Right lobe of liver (tissue), 6 donors: Measurements from ENCODE around the gene PTP4A2. TPM values are rescaled to one million over a fixed set of nuclear protein-coding genes. Genes with fewer than 3 reads are reported as not detected.

Experiments
- ATAC-seq, 4 donors: fragments of 200-7000 bp; cut with Tn5 transposase; one replicate each; pipeline ENCODE4 v1.9.1; 2020; ENCODE audit warnings: mild to moderate bottlenecking in 4 of 4, moderate library complexity in 4 of 4
- DNase-seq, 3 donors: peaks; one replicate each; pipeline ENCODE4 v3.0.0-alpha.2; 2020
- H3K27ac ChIP-seq, 3 donors: fragments of 200-600 bp; one replicate each; pipeline ENCODE4 v1.8.0; 2022
- H3K27me3 ChIP-seq, 2 donors: fragments of 200-600 bp; one replicate each; pipeline ENCODE4 v1.8.0; 2022
- H3K36me3 ChIP-seq, 4 donors: fragments of 200-600 bp; sonication (generic) in 1 of 4; one replicate each; pipeline versions ENCODE4 v1.5.1 to v1.8.0; 2017 to 2022; ENCODE audit warnings: control low read depth in 1 of 4
- H3K4me1 ChIP-seq, 4 donors: fragments of 200-600 bp; sonication (generic) in 1 of 4; one replicate each; pipeline versions ENCODE4 v1.5.1 to v1.8.0; 2017 to 2022; ENCODE audit warnings: control low read depth in 1 of 4
- H3K4me3 ChIP-seq, 3 donors: fragments of 200-600 bp; one replicate each; pipeline ENCODE4 v1.8.0; 2022
- H3K9me3 ChIP-seq, 4 donors: fragments of 200-600 bp; sonication (generic) in 1 of 4; one replicate each; pipeline versions ENCODE4 v1.5.1 to v1.8.0; 2017 to 2022; ENCODE audit warnings: control low read depth in 1 of 4
- POLR2A ChIP-seq: fragments of 450-650 bp; IDR thresholded peaks from one replicate; pipeline ENCODE4 v1.6.1; 2017; ENCODE audit warnings: antibody characterized with exemption, mild to moderate bottlenecking
- WGBS: methylation state at CpG from one replicate; pipeline ENCODE4 v1.1.6; 2018; ENCODE audit warnings: low coverage, low lambda C conversion rate; ENCODE audit not compliant: insufficient coverage; ENCODE audit errors: missing lambda C conversion rate; 5-methylcytosine and 5-hydroxymethylcytosine counted together
- intact Hi-C, 2 donors: fragments of 100-400 bp; cut with DNase I; formaldehyde crosslinking; loops; one replicate each; pipeline versions ENCODE4 v1.11.2 to v1.14.1; 2022
- total RNA-seq, 6 experiments: library from RNA; depleted of rRNA in 2 of 6; stranded (reverse); fragments of >200 nt in 2 of 6; fragmentation: NEBNext Ultra II Directional in 3 of 6; extraction: Animal tissue kit (Norgen Biotek cat#: 25700) in 3 of 6; gene quantifications; one replicate each; pipeline versions ENCODE4 v1.1.0 to v1.2.4, GENCODE V29; 2016 to 2023
- TF ChIP-seq, protein P1 (sequence below), 4 donors: fragments of 200-600 bp in 3 of 4; fragments of 450-650 bp in 1 of 4; IDR thresholded peaks; one replicate each; pipeline versions ENCODE4 v1.5.1 to v1.8.0; 2016 to 2022; ENCODE audit warnings: antibody characterized with exemption in 4 of 4, mild to moderate bottlenecking in 2 of 4
- donor health status: DM: no; HTN: yes; CAD: no.
- donor health status: DM: no; HTN: no; CAD: no.
- donor health status: DM: no; HTN: no; CAD: no.
- donor health status: DM: no; HTN: yes; CAD: no.
- donor health status: DM: no; HTN: yes; CAD: no.

PTP4A2 gene
- total RNA-seq, 6 experiments from 2014 or later: 66.3 to 143 (median 117) TPM

DNA sequence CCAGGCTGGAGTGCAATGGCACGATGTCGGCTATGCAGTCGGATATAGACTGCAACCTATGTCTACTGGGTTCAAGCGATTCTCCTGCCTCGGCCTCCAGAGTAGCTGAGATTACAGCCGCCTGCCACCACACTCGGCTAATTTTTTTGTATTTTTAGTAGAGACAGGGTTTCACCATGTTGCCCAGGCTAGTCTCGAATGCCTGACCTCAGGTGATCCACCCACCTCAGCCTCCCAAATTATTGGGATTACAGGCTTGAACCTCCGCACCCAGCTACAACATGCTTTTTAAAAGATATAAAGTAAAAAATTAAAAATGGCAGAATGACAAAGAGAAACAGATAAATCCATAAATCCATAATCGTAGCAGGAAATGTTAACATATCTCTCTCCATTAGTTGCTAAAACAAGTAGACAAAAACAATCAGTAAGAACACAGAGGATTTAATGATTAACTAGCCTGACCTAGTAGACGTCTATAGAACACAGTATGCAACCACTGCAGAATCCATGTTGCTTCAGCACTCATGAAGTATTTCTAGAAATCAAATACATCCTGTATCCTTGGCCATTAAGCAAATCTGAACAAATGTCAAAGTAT is 62.4 kb downstream of the PTP4A2 start:
- Histone ChIP-seq H3K4me1 (peaks cover 0 to 15% (median 0%) of the 10 kb centered on the region in 4 donors), H3K4me3 (no peak overlapping the region), H3K36me3 (no peaks in the 10 kb centered on the region), H3K27ac (peak overlapping the region in 1 of 3 donors; percentile 35), H3K9me3 (no peaks in the 10 kb centered on the region), H3K27me3 (no peaks in the 10 kb centered on the region)
- intact Hi-C loops: no loop called here
- peak; percentile 55 to 87 (median 64) for ATAC-seq
- peak in 1 of 3 donors; percentile 8 for DNase-seq
- TF ChIP-seq, protein P1, sequence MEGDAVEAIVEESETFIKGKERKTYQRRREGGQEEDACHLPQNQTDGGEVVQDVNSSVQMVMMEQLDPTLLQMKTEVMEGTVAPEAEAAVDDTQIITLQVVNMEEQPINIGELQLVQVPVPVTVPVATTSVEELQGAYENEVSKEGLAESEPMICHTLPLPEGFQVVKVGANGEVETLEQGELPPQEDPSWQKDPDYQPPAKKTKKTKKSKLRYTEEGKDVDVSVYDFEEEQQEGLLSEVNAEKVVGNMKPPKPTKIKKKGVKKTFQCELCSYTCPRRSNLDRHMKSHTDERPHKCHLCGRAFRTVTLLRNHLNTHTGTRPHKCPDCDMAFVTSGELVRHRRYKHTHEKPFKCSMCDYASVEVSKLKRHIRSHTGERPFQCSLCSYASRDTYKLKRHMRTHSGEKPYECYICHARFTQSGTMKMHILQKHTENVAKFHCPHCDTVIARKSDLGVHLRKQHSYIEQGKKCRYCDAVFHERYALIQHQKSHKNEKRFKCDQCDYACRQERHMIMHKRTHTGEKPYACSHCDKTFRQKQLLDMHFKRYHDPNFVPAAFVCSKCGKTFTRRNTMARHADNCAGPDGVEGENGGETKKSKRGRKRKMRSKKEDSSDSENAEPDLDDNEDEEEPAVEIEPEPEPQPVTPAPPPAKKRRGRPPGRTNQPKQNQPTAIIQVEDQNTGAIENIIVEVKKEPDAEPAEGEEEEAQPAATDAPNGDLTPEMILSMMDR (IDR thresholded peaks at IDR 0.05): no peak
- TF ChIP-seq POLR2A: no peak
- WGBS: 27% methylated on average over 5 of the region's 11 CpGs

DNA sequence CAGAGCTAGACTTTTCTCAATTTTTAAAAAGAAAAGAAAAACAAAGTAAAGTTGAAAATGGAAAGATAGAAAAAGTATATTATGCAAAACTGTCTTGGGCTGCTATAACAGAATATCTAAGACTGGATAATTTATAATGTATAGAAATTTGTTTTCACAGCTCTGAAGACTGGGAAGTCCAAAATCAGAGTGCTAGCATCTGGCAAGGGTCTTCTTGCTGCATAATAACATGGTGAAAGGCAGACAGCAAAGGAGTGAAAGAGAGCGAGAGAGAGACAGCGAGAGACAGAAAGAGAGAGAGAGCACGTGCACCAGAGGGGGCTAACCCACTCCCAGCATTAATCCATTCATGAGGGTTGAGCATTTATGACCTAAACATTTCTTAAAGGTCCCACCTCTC is 63.2 kb downstream of the PTP4A2 start:
- Histone ChIP-seq H3K27me3 (no peaks in the 10 kb centered on the region), H3K9me3 (no peaks in the 10 kb centered on the region), H3K27ac (no peak overlapping the region), H3K36me3 (no peaks in the 10 kb centered on the region), H3K4me1 (peaks cover 0 to 7% (median 0%) of the 10 kb centered on the region in 4 donors), H3K4me3 (no peak overlapping the region)
- ATAC-seq: no peak
- TF ChIP-seq, protein P1 (IDR thresholded peaks at IDR 0.05): no peak
- no peak for TF ChIP-seq POLR2A
- peak in 1 of 3 donors; percentile 7 for DNase-seq
- 81% methylated on average over 3 of the region's 3 CpGs for WGBS
- intact Hi-C loops: no loop called here

DNA sequence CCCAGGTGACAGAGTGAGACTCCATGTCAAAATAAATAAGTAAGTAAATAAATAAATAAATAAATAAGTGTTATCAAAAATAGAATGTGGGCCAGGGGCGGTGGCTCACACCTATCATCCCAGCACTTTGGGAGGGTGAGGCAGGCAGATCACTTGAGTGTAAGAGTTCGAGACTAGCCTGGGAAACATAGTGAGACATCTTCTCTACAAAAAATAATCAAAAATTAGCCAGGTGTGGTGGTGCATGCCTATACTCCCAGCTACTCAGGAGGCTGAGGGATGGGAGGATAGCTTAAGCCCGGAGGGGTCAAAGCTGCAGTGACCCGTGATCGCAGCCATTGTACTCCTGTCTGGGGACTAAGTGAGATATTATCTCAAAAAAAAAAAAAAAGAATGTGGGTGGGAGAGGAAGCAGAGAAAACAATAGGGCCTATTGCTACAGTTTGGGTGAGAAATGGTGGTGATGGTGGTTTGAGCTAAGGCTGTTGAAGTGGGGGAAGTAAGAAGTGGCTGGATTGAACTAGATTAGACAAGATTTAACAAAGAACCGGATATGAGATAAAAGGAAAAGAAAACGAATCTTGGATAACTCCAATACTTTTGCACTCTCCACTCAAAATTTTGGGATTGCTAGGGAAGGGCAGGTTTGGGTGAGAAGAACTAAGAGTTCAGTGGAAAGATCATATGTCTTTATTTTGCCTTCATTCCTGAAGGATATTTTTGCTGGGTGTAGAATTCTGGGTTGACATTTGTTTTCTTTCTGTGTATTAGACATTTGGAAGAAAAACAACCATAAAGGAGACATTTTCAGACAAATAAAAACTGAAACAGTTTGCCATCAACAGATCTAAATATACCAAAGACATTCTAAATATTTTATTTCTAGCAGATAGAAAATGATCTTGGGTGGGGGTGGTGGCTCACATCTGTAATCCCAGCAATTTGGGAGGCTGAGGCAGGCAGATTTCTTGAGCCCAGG is 65.2 kb downstream of the PTP4A2 start:
- intact Hi-C loops: no loop called here
- WGBS: 69% methylated on average over 7 of the region's 7 CpGs
- Histone ChIP-seq H3K9me3 (no peaks in the 10 kb centered on the region), H3K27ac (no peak overlapping the region), H3K27me3 (no peaks in the 10 kb centered on the region), H3K36me3 (no peaks in the 10 kb centered on the region), H3K4me1 (peaks cover 0 to 5% (median 0%) of the 10 kb centered on the region in 4 donors), H3K4me3 (no peak overlapping the region)
- DNase-seq (peak in 1 of 3 donors; percentile 6), ATAC-seq (peak in 1 of 4 donors; percentile 22)
- no peak for TF ChIP-seq POLR2A
- TF ChIP-seq, protein P1 (IDR thresholded peaks at IDR 0.05): no peak

DNA sequence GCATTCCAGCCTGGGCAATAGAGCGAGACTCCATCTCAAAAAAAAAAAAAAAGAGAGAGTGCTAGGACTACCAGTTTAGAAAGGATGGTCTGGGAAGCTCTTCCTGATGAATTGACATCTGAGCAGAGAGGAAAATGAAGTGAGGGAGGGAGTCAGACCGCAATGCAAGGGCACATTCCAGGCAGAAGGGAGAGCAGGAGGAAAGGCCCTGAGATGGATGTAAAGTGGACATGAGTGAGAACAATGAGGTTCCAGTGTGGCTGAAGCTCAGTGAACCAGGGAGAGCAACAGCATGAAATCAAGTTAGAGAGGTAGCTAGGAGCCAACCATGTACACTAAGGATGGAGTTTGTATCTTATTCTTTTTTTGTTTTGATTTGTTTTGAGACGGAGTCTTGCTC is 66.5 kb downstream of the PTP4A2 start:
- intact Hi-C loops: no loop called here
- no peak for ATAC-seq

More for the DNA sequence above, 66.5 kb downstream of the PTP4A2 start:
- Histone ChIP-seq H3K4me1 (peaks cover 0 to 5% (median 0%) of the 10 kb centered on the region in 4 donors), H3K27me3 (no peaks in the 10 kb centered on the region), H3K4me3 (no peak overlapping the region), H3K36me3 (no peaks in the 10 kb centered on the region), H3K27ac (no peak overlapping the region), H3K9me3 (no peaks in the 10 kb centered on the region)
- peak in 1 of 3 donors; percentile 1 for DNase-seq
- 96% methylated on average over 2 of the region's 3 CpGs for WGBS
- TF ChIP-seq, protein P1 (IDR thresholded peaks at IDR 0.05): no peak
- TF ChIP-seq POLR2A: no peak
